Measurements from ENCODE around the gene IFRD2.

- no peak for TF ChIP-seq POLR2A (IDR thresholded peaks at IDR 0.05)
- TF ChIP-seq CTCF (IDR thresholded peaks at IDR 0.05), result no peak
Observed at GRCh38 chr3:50242381-50242770, 49.9 kb downstream of the IFRD2 start.

Data from testis (tissue), 2 donors.